Suppressor macrophage treated with lipopolysaccharide for 1 hour (primary cell): ENCODE data around the gene COBL.
A peak's percentile ranks its signal among the peaks of the same experiment; 100 is the strongest.

Experiments
- DNase-seq, 3 donors: peaks; one replicate each; pipeline ENCODE4 v3.0.0-alpha.2; 2020 to 2022

The COBL gene

DNA sequence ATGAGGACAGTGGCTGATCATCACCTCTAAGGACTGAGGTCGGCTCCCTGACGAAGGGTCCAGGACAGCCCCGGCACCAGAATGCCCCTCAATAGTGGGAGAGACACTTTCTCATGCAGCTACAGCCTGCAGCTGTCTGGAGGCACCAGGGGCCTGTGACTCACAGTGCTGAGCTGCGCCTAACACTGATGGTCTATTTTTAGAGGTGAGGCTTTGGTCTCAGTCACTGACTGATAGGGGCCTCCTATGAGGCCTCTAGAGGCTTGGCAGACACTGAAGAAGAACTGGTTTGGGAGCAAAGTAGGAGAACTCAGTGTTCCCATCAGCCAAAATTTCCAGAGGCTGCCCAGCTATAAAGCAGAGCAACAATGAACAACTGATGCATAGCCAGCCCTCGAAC lies 130.1 kb downstream of the COBL start:
- no peak for DNase-seq

DNA sequence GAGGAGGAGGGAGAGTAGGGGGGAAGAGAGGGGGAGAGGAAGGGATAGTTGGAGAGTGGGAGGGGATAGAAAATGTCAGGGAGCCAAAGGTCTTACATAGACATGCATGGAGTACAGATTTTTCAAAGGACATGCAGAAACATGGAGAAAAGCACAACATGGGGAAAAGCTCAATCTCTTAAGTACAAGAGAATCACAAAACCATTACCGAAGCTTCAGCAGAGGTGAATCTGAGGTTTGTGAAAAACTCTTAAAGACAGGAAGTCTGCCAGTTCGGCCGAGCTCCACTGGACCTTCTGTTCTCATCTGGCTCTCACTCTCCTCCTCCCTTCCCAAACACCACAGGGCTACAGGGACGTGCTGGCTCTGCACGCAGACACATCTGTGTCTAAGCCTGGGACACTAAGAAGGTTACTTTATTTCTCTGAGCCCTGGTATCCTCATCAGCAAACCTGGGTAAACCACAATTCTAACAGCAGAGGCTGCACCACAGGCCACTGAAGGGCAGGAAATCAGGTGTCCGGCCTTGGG lies 133.9 kb downstream of the COBL start:
- no peak for DNase-seq

DNA sequence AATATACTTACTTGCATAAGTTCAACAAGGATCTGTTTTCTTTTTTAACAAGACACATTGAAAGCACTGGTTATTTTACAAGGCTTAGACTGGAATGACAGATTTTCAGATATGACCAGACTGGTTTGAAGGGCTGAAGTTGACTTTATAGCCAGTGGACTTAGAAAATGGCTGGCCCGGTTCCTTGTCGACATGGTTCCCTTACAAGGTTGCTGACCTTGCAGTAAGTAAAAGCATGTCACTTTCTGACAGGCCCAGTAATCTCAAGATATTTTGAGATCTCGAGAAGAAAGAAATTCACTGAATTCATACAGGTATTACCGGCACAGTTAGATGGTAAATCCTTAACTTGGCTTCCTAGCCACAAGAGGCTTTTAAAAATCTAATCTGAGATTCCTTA lies 136.5 kb downstream of the COBL start:
- DNase-seq = no peak

DNA sequence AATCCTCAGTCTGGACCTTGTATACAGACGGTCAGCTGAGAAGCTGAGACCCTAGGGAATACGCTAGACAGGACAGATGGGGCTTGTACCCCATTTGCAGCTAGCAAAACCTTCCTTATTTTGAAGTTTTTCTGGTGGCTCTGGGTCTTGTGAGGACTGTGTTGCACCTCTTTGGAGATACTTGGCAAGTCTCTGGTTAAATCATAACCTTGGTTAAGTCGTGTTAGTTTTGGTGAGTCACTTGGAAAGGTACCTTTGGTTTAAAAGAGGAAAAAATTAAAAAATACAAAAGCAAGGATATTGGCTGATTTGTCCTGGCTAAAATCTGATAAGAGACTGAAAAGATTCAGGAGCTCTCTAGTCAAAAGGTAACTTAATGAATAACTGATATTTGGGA lies 140.6 kb downstream of the COBL start:
- DNase-seq = no peak

DNA sequence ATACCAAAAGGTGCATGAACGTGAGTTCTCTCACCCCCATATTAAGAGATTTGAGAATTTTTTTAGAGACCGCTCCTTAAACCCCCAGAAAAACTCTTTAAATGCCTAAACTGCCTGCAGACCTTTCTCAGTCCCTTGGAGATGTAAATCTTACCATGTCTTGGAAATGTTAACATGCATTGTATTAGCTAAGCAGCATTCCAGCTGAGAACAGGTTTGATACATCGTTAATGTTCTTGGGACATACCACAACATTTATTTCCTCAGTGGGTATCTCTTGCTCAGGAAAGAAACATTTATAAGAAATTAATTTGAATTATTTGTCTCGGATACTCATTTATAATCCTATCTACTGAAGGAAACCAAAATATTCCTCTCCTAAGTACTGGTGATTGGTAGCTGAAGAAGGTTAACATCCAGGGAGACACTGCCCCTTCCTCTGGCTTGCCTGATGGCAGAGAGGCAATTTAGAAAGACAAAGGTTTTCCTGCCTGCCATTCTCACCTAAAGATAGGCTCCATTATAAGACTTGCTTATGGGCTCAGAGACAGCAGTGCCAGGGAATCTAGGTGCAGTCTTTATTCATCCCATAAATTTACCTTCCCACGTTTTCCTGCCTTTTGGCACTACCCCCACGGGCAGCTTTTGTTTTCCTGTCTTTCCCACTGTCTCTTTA lies 141.2 kb downstream of the COBL start:
- no peak for DNase-seq

DNA sequence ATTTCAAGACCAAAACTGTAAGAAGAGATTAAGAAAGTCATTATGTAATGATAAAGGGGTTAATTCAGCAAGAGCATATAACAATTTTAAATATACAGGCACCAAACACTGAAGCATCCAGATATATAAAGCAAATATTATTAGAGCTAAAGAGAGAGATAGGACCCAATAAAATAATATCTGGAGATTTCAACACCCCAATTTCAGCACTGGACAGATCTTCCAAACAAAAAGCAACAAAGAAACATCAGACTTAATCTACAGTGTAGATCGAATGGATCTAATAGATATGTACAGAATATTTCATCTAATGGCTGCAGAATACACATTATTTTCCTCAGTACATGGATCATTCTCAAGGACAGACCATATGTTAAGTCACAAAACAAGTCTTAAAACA lies 151.3 kb downstream of the COBL start:
- no peak for DNase-seq

DNA sequence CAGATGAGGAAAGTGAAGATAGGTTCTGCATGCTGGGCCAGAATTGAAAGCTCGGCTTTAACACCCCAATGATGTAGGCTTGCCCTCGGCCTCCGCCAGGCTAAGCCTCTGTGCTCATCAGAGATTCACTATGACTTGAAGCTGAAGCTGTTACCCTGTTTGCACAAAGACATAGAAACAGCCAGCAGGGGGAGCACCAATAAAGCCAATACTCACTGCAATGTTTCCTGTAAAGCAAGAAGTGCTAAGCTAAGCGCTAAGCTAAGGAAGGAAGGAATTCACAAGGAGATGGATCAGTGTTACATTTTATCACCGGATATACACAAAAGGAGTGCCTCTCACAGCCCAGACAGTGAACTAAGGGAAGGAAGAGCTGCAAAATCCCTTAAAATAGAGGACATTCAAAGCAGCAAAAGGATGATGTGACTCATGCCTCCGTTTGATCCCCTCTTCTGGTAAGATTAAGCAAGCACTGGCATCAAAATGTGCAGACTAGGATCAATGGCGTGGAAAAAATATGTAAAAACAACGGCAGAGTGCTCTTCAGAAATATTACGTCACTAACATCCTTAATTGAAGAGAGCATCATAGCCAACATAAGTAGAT lies 153.8 kb downstream of the COBL start:
- peak; percentile 80 to 86 (median 82) for DNase-seq

DNA sequence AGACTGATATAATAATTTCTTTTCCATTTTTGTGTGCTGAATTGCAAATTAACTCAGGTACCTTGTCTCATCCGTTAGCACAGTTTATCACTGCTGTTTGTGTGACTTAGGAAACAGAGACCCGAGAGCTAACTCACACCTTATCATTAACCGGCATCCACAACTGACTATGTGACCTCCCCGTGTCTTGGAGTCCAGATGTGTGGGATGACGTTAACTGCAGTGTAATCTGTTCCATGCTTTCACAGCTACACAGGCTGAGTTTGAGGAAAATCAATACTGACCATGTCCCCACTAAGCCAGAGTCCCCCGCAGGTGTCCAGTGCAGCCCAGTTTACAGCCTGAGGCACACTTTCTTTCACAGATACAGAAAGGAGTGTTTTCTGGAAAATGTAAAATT lies 154.7 kb downstream of the COBL start:
- DNase-seq = no peak

DNA sequence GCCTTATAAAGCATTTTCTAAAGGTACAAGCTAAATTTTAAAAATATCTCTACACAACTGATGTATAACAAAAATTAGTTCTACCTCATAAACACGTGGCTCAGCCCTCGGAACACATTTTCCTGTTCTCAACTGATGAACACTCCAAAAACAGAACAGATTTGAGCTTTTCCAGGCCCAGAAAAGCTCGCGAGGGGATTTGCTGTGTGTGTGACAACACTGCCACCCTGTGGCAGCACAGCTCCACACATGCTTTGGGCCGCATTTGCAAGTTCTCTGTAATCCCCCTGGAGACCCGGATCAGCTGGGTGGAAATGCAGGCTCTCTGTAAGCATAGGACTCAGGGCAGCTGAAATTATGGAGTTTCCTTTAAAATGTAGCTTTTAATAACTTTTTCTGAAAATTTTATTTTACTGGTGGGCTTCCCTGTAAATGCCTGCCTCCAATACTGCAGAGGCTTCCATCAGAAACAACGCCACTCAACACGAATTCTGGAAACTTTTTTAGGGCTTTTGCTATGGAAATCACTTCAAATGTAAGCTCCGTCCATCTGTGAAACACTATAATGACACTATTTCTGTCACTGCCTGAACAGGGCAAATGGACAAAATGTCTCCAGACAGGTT lies 155.5 kb downstream of the COBL start:
- peak; percentile 69 to 75 (median 74) for DNase-seq

DNA sequence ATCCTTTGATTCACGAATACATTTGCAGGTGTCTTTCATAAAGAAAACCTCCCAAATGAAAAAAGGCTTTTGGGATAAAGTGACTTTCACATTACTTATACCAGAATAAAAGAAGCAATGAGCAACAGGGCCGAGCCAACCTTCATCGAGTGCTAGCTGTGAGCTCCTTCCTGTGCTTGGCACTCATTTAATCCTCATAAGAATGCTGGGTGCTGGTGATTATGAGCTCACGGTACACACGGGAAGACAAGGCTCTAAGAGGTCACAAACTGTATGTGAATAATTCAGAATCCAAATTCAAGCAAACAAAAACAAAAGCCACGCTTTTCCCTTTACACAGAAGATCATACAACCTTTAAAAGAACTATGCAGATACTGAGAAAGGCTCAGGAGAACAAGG lies 156.2 kb downstream of the COBL start:
- DNase-seq = no peak

DNA sequence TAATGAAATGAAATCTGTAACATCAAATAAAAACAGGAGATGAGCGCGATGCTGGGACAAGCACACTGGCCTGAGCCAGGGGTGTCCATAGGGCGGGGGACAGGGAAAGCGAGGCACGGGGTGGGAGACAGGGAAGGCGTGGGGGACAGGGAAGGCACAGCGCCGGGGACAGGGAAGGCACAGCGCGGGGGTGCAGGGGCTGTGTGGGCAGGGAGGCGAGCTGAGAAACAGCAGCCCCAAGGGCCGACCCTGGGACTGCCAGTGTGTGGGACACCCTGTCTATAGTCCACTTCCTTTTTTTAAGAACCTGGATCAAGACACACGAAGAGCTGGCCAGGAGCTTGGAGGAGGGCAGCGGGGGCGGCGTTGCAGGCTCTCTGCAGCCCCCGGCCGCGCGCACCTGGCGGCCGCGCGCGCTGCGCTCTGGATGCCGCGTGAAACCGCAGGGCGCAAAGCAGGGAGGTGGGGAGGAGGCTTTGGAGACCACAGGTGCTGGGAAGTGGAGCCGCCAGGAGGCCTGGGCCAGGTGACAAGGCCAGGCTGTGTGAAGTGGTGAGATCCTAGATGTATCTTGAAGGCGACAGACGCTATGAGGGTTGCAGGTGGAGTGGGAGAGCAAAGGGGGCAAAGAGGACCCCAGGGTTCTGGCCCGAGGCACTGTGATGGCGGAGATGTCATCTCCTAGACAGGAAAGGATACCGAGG lies 157.7 kb downstream of the COBL start:
- no peak for DNase-seq

DNA sequence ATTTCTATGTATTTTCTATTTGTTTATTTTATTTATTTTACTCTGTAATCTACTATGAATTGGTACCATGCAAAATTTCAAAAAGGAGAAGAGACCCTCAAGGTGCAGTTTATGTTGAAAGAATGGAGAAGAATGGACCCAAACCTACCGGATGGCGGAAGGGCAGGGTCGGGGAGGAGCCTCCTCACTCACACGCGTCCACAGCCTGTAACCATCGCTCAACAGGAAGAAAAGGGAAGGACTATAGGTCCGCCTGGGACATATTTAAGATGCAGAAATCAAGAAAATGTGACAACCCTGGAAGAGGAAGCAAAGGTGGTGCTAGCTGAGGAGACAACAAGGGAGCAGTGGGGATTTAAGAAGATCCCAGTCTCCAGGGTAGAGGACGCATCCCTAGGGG lies 158.4 kb downstream of the COBL start:
- DNase-seq = peak in 2 of 3 donors; percentile 15 to 18

DNA sequence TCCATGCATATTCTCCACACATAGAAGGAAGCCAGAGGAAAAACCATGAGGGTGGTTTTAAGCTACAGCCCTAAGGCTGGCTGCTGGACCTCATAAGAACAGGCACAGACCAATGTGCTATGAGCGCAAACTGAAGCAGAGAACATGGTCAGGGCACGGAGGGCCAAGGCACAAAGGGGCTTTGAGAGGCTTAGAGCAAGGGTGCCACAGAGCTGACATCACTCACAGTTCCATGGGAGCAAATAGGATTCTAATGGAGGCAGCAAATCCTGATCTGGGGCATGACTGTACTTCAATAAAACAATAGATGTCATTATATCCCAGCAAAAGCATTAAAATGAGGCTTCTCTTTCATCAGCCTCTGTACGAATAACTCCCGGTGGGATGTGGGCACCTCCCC lies 162.4 kb downstream of the COBL start:
- no peak for DNase-seq

DNA sequence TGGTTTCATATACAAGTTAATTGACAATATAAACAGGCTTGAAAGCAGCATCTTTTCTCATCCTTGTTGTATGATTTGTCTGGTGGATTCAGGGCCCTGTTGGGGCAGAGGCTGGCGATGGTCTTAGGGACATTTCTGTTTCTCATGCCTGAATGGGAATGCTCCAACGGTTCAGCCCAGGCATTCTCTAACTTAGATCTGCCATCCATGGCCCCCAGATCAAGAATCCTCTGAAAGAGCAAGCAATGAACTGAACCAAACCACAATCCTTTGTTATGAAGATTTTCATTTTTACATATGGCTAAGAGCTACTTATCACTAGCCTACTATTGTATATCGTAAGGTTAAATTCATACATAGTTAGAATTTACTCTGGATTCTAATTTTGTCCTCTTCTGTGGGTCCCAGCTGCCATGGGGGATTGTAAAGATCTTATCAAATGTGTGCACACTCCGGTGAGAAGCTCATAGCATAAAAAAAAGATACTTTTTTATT lies 163.9 kb downstream of the COBL start:
- DNase-seq = no peak

DNA sequence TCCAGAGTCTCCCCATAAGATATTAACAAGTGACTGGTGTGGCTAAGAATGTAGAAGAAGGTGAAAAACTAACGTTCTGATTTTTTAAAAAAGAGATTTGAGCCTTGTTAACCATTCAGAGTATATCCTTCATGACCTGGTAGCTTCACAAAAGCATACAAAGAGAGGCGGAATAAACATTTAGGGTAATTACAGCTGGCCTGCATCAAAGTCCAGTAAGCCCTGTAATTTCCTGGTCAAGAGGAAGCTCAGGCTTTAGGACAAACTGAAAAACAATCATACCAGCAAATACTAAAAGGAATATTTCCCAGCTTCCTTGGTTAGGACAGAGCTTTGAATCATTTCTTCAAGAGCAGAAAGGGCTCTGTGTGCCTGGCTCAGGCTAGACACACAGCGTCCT lies 165.2 kb downstream of the COBL start:
- no peak for DNase-seq

DNA sequence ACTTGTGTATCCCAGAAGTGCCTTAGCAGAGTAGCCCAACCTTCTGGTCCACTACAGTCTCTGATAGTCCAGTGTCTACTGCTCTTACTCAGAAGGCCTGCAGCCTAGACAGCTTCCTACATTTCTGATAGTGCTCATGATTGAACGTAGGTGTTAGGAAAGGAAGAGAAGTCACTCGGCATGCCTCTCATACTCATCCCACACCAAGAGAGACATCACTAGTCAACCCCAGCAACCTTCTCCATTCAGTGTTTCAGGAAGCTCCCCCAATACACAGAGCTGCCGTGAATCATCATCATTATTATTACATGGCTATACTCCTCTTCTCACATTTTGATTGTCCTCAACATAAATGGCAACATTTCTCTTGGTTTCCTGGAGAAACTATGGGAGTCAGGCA lies 166.4 kb downstream of the COBL start:
- no peak for DNase-seq

DNA sequence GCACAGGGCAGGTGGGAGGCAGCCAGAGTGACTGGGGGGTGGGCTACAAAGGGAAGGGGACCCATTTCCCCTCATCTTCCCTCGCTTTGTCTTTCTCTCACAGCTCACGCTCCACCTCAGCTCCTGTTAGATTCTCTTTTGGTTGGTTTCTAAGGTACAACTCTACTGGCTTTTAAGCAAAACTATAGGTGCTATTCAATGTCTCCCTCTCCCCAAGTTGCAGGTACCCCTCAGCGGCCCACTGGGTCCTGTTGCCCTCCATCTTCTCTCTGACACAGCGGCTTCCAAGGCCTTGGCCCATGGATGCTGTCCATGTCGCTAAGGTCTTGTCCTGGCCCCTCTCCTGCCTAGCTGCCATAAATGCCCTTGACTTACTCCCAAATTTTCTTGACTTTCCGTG lies 168.4 kb downstream of the COBL start:
- DNase-seq = no peak

DNA sequence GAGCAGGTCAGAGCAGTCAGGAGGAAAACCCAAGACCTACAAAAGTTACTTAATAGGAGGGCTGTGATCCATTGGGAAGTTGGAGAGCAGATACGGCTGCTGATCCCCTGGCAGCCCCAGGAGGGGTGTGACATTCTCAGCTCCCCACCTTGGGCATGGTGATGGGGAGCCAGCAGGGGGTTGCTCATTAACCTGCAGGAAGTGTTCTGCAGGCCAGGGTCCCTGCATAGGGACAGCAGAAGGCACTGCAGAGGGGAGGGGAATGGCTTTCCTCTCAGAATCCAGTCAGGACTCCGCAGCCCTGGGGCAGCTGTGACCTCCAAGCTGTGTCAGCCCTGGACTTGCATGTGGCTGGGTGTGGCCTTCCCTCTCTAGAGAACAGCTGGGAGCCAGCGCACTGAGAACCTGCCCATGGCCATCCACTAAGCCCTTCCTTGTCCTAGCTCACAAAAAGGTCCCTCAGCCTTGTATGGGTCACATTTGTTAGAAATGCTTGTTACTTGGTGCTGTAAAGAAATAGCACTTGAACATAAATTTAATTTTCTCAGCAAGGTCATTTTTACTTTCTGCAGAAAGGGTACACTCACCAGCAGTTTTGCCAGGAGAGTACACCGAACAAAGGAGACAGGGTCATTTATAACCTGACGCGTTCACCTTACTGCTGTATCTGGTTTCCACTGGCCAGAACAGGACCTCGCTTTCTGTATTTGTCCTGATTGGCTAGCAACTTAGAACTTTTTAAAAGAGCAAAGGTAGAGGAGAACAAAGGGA lies 169.6 kb downstream of the COBL start:
- no peak for DNase-seq

DNA sequence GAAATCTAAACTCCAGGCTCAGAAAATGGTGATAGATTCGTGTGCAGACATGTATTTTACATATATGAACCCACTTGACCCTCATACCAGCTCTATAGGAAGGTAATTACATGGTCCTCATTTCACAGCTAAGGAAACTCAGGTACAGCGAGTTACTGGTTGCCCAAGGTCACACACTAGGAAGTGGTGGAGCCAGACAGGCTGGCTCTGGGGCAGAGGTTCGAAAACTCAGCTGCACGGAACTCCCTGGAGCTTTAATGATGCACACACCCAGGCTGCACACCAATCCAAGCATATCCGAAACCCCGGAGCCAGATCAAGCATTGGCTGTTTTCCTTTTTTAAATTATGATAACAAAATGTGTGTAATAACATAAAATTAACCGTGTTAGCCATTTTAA lies 172.4 kb downstream of the COBL start:
- no peak for DNase-seq

DNA sequence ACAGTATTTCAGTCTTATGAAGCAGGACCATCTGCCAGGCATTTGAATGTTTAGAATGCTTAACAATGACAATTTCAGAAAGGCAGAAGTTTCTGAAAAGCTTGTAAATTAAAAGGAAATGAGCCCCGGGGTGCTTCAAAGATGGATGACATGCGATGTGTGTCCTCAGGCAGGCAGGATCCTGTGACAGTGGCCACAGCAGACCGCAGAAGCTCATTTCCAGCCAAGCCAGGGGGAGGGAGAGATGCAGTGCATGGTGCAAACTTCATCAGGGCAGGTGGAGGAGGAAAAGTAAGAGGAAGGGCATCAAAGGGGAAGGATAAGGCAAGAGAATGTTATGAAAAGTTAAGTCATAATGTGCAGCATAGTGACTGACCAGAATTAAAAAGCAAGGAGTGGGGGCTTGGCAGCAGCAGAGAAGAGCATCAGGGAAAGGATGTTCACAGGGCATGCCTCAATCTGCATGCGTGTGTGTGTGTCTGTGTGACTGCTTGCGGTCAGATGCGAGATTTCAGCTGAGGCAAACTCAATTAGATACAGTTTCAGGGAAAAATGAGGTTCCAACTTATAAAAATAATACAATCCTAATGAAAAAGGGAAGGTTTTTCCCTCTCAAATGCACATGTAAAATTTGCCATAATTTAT lies 173.7 kb downstream of the COBL start:
- DNase-seq = no peak

DNA sequence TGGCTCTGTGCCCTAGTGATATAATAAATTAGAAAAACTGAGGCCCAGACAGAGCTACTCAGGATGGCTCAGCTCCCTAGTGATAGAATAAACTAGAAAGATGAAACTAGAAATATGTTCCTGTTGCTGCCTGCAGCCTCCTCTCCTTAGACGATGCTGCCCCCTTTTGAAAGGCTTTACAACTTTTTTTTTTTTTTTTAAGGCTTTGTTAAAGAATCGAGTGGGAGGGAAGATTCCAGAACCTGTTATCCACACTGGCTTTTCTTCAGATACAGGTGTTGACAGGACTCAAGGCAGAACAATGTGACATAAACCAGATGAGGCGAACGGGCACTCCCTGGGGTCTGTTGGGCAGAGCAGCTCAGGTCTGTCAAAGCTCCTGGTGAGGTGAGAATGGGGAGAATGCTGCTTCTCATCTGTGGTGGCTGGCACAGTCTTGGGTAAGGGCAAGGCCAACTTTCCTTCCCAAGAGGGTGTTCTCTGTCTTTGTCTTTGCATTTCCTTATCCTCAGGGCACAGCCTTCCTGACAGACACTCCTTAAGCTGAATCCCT lies 175.1 kb downstream of the COBL start:
- DNase-seq = peak; percentile 60 to 65 (median 60)
